ENCODE measurements around the gene RNPC3. TPM values are rescaled to one million over a fixed set of nuclear protein-coding genes. Genes with fewer than 3 reads are reported as not detected.

The RNPC3 gene
- total and polyA plus RNA-seq, 2 of the 8 experiments (the other 6 are each of a cell fraction or from before 2014, with no cell fraction given) = 10.9 to 12.8 TPM

- Histone ChIP-seq H3K79me1 (ENCODE audit: low read depth, low read length) (no peaks in the 10 kb centered on the region), H3K23me2 (ENCODE audit: low read depth, low read length) (no peaks in the 10 kb centered on the region), H3K27me3 (replicated peaks in 1 of 4; ENCODE audit: control insufficient read depth in 3 of 4, extremely low read depth in 1 of 4, insufficient read depth in 3 of 4, low read length in 3 of 4) (no peaks in the 10 kb centered on the region), H3K4ac (replicated peaks; ENCODE audit: insufficient read length, low read depth, low read length) (no peak overlapping the region), H2BK20ac (ENCODE audit: low read length) (no peak overlapping the region), H3K18ac (ENCODE audit: extremely low read depth, low read length) (no peak overlapping the region), H3K36me3 (ENCODE audit: control insufficient read depth in 2 of 4, insufficient read depth in 4 of 4, low read length in 3 of 4) (no peaks in the 10 kb centered on the region), H3K4me1 (replicated peaks in 1 of 4; ENCODE audit: control insufficient read depth in 3 of 4, insufficient read depth in 4 of 4, low read length in 3 of 4) (no peaks in the 10 kb centered on the region), H2BK15ac (ENCODE audit: low read length) (no peak overlapping the region), H3K9me3 (ENCODE audit: insufficient read depth in 2 of 2, low read depth in 1 of 2, low read length in 1 of 2) (no peaks in the 10 kb centered on the region), H2AFZ (ENCODE audit: low read length) (no peak overlapping the region), H3K9ac (replicated peaks in 1 of 4; ENCODE audit: extremely low read depth in 1 of 4, low read depth in 3 of 4, low read length in 3 of 4) (no peak overlapping the region), H3K56ac (replicated peaks; ENCODE audit: insufficient read length, low read depth, low read length) (no peak overlapping the region), H4K8ac (ENCODE audit: extremely low read depth, insufficient read depth, low read length) (no peak overlapping the region), H3K4me2 (ENCODE audit: insufficient read depth in 1 of 2, low read depth in 2 of 2, low read length in 2 of 2) (no peak overlapping the region), H2BK12ac (ENCODE audit: low read depth, low read length) (no peak overlapping the region), H3K23ac (ENCODE audit: insufficient read length) (no peak overlapping the region), H4K20me1 (replicated peaks in 1 of 2; ENCODE audit: control insufficient read depth in 1 of 2, insufficient read depth in 2 of 2, low read length in 2 of 2) (no peaks in the 10 kb centered on the region), H3K4me3 (ENCODE audit: extremely low read depth in 1 of 4, insufficient read depth in 2 of 4, low read depth in 3 of 4, low read length in 4 of 4) (no peak overlapping the region), H2AK5ac (ENCODE audit: low read depth, low read length) (no peak overlapping the region), H3K27ac (ENCODE audit: low read depth, low read length) (no peak overlapping the region), H3K14ac (ENCODE audit: insufficient read length) (no peak overlapping the region), H3K79me2 (ENCODE audit: control insufficient read depth in 1 of 2, insufficient read depth in 2 of 2, low read length in 2 of 2) (no peaks in the 10 kb centered on the region), H2BK120ac (replicated peaks; ENCODE audit: low read depth, low read length) (no peak overlapping the region), H2BK5ac (ENCODE audit: low read depth, low read length) (no peak overlapping the region), H4K5ac (ENCODE audit: insufficient read length, low read depth, low read length) (no peak overlapping the region), H4K91ac (replicated peaks; ENCODE audit: insufficient read length, low read length) (no peak overlapping the region)
- DNase-seq (ENCODE audit: low read depth in 1 of 2, low spot score in 2 of 2) (no peak), FAIRE-seq (no peak)
- WGBS, 2 experiments (ENCODE audit: extremely low coverage in 1 of 2, insufficient coverage in 1 of 2, insufficient read length in 1 of 2, insufficient replicate concordance in 2 of 2, low coverage in 1 of 2, low lambda C conversion rate in 2 of 2, missing lambda C conversion rate in 1 of 2) = 100% methylated on average over 1 of the region's 1 CpG; no CpG with 5 or more reads in 1 of the 2 experiments
- TF ChIP-seq RNF2 (IDR thresholded peaks at IDR 0.05; ENCODE audit: borderline replicate concordance, low read depth, low read length, missing control alignments, poor library complexity, severe bottlenecking) = no peak
- TF ChIP-seq CBX8 (IDR thresholded peaks at IDR 0.05; ENCODE audit: borderline replicate concordance, low read depth, low read length) = no peak
- TF ChIP-seq RXRA (IDR thresholded peaks at IDR 0.05; ENCODE audit: insufficient read depth, low read depth, low read length) = no peak
- TF ChIP-seq CEBPB (IDR thresholded peaks at IDR 0.05; ENCODE audit: low read depth, low read length) = no peak
- TF ChIP-seq TCF12 (IDR thresholded peaks at IDR 0.05; ENCODE audit: low read depth, low read length) = no peak
- TF ChIP-seq MAX (IDR thresholded peaks at IDR 0.05) = no peak
- no peak for TF ChIP-seq E2F6 (IDR thresholded peaks at IDR 0.05)
- TF ChIP-seq USF2 (IDR thresholded peaks at IDR 0.05; ENCODE audit: low read length) = no peak
- TF ChIP-seq SIX5 (IDR thresholded peaks at IDR 0.05; ENCODE audit: low read depth, low read length) = no peak
- no peak for TF ChIP-seq JUND (IDR thresholded peaks at IDR 0.05; ENCODE audit: low read length)
- TF ChIP-seq SAP30 (IDR thresholded peaks at IDR 0.05; ENCODE audit: insufficient read depth, insufficient replicate concordance, low read length) = no peak
- TF ChIP-seq MAFK (IDR thresholded peaks at IDR 0.05; ENCODE audit: low read depth, low read length) = no peak
- ChIA-PET POLR2A (ENCODE audit: partially characterized antibody) (no interaction called here), CTCF (ENCODE audit: partially characterized antibody) (no interaction called here)
Measured at GRCh38 chr1:103509250-103509649, 16.2 kb upstream of the RNPC3 start.

All from H1 (cell line).